ENCODE results near the gene PPFIBP2.

PPFIBP2 gene

DNA sequence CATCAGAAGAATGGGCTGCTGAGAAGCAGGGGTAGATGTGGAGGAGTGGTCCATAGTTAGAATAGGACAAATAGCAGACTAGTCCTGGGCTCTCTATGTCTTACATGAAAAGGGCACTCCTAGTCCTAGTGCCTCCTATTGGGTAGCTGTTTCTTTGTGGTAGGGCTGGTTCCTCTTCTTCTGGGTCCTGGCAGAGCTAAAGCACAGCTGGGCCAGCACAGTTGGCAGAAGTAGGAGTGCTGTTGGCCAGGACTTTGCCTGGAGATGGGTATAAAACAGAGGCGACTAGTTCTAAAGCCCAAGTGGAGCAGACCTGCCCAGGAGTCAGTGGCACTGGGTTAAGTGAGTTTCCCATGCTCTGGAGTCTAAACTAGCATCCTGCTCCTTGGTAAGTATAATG, 55.2 kb downstream of the PPFIBP2 start:
- H3K4me2 ChIP-seq (ENCODE audit: low read length): no peak overlapping the region

DNA sequence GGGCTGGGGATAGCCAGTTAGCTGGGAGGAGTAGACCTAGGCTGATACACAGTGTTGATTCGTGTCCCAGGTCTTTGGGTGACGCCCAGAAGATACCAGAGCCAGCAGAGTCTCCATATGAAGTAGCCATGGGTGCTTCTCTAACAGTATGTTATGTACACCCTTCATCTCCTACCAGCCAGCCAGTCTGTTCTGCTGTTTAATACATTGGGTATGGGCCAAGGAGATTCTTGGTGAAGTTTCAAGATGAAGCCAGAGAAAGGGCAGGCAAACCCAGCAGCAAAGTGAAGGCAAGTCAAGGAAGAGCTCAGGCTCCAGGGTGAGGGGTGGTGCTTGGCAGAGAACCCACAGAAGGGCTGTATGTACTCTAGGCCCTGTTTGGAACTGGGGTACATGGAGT, 56.4 kb downstream of the PPFIBP2 start:
- no peak overlapping the region for H3K27ac ChIP-seq (ENCODE audit: low read depth, low read length, poor library complexity, severe bottlenecking)
- H4K20me1 ChIP-seq (ENCODE audit: insufficient read depth, low read length): no peaks in the 10 kb centered on the region
- H3K79me2 ChIP-seq (ENCODE audit: insufficient read depth, low read length): no peaks in the 10 kb centered on the region
- H3K9me2 ChIP-seq (ENCODE audit: low read depth, low read length): no peaks in the 10 kb centered on the region
- H3K9me3 ChIP-seq (ENCODE audit: low read length): peaks cover 7% of the 10 kb centered on the region
- H3K9ac ChIP-seq (ENCODE audit: low read length): no peak overlapping the region
- H3K4me1 ChIP-seq (ENCODE audit: insufficient read depth, low read length, severe bottlenecking): no peaks in the 10 kb centered on the region
- peaks cover 59% of the 10 kb centered on the region for H3K36me3 ChIP-seq (ENCODE audit: insufficient read depth, low read length)
- H3K27me3 ChIP-seq (ENCODE audit: insufficient read depth, low read length): no peaks in the 10 kb centered on the region
- H2AFZ ChIP-seq (ENCODE audit: low read length): no peak overlapping the region
- no peak overlapping the region for H3K4me2 ChIP-seq (ENCODE audit: low read length)
- no peak overlapping the region for H3K4me3 ChIP-seq (ENCODE audit: low read depth, low read length, poor library complexity, severe bottlenecking)
- no peaks in the 10 kb centered on the region for H3F3A ChIP-seq (ENCODE audit: insufficient read depth, low read length)
- TF ChIP-seq EZH2 (IDR thresholded peaks at IDR 0.05; ENCODE audit: borderline replicate concordance, low read length) (no peak), CTCF (IDR thresholded peaks at IDR 0.05; ENCODE audit: low read length) (no peak)

More for the DNA sequence above, 55.2 kb downstream of the PPFIBP2 start:
- H3K9ac ChIP-seq (ENCODE audit: low read length): no peak overlapping the region
- H3K4me1 ChIP-seq (ENCODE audit: insufficient read depth, low read length, severe bottlenecking): no peaks in the 10 kb centered on the region
- H3K9me3 ChIP-seq (ENCODE audit: low read length): peaks cover 7% of the 10 kb centered on the region
- H3F3A ChIP-seq (ENCODE audit: insufficient read depth, low read length): no peaks in the 10 kb centered on the region
- no peak overlapping the region for H3K27ac ChIP-seq (ENCODE audit: low read depth, low read length, poor library complexity, severe bottlenecking)
- no peaks in the 10 kb centered on the region for H4K20me1 ChIP-seq (ENCODE audit: insufficient read depth, low read length)
- H3K36me3 ChIP-seq (ENCODE audit: insufficient read depth, low read length): peaks cover 64% of the 10 kb centered on the region
- H3K79me2 ChIP-seq (ENCODE audit: insufficient read depth, low read length): no peaks in the 10 kb centered on the region
- H3K9me2 ChIP-seq (ENCODE audit: low read depth, low read length): no peaks in the 10 kb centered on the region
- H2AFZ ChIP-seq (ENCODE audit: low read length): no peak overlapping the region
- TF ChIP-seq CTCF (IDR thresholded peaks at IDR 0.05; ENCODE audit: low read length) (no peak), EZH2 (IDR thresholded peaks at IDR 0.05; ENCODE audit: borderline replicate concordance, low read length) (no peak)
- H3K4me3 ChIP-seq (ENCODE audit: low read depth, low read length, poor library complexity, severe bottlenecking): no peak overlapping the region
- no peaks in the 10 kb centered on the region for H3K27me3 ChIP-seq (ENCODE audit: insufficient read depth, low read length)

DNA sequence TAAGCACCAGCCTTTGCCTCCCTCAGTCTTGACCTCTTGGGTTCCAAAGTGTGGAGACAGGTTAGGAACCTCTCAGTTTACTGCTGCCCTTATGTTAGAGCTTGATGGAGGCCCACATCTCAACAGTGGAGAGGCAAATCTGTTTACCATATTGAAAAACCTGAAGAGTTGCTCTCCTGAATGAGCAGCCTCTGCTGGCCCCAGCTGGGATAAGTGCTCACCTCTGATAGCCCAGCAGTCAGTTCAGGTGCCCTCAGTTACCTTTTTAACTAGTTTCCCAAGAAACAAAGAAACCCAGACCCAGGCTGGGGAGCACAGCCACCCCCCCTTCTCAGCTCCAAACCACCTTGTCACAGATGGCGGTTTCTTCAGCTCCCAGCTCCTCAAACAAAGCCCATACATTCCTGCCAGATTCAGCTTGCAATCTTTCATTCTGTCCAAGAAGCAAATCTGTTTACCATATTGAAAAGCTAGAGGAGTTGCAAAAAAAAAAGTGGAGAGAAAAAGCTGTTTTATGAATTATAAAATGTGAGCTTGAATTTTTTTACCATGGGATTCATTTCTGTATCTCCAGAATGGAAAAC, 57.2 kb downstream of the PPFIBP2 start:
- no peaks in the 10 kb centered on the region for H3K79me2 ChIP-seq (ENCODE audit: insufficient read depth, low read length)
- no peak overlapping the region for H3K9ac ChIP-seq (ENCODE audit: low read length)
- no peaks in the 10 kb centered on the region for H3F3A ChIP-seq (ENCODE audit: insufficient read depth, low read length)
- H2AFZ ChIP-seq (ENCODE audit: low read length): no peak overlapping the region
- TF ChIP-seq CTCF (IDR thresholded peaks at IDR 0.05; ENCODE audit: low read length) (no peak), EZH2 (IDR thresholded peaks at IDR 0.05; ENCODE audit: borderline replicate concordance, low read length) (no peak)
- no peaks in the 10 kb centered on the region for H4K20me1 ChIP-seq (ENCODE audit: insufficient read depth, low read length)
- H3K27me3 ChIP-seq (ENCODE audit: insufficient read depth, low read length): no peaks in the 10 kb centered on the region
- peaks cover 51% of the 10 kb centered on the region for H3K36me3 ChIP-seq (ENCODE audit: insufficient read depth, low read length)
- H3K27ac ChIP-seq (ENCODE audit: low read depth, low read length, poor library complexity, severe bottlenecking): no peak overlapping the region
- H3K4me1 ChIP-seq (ENCODE audit: insufficient read depth, low read length, severe bottlenecking): no peaks in the 10 kb centered on the region
- no peak overlapping the region for H3K4me2 ChIP-seq (ENCODE audit: low read length)
- peaks cover 7% of the 10 kb centered on the region for H3K9me3 ChIP-seq (ENCODE audit: low read length)
- no peak overlapping the region for H3K4me3 ChIP-seq (ENCODE audit: low read depth, low read length, poor library complexity, severe bottlenecking)
- no peaks in the 10 kb centered on the region for H3K9me2 ChIP-seq (ENCODE audit: low read depth, low read length)
